Lung (tissue), 12 donors: ENCODE measurements around the gene GALNT10. TPM values are rescaled to one million over a fixed set of nuclear protein-coding genes. Genes with fewer than 3 reads are reported as not detected.

ENCODE experiments used
- ATAC-seq: fragments of 200-7000 bp; cut with Tn5 transposase; one replicate; pipeline ENCODE4 v1.9.1; 2020; ENCODE audit warnings: moderate number of reproducible peaks; ENCODE audit not compliant: insufficient read depth, low FRiP score
- DNase-seq, 3 donors: peaks; one replicate each; pipeline ENCODE4 v3.0.0-alpha.2; 2013 to 2017
- H3K27ac ChIP-seq, 2 donors: one replicate each; pipeline ENCODE4 v1.5.1; 2013; ENCODE audit warnings: mild to moderate bottlenecking in 2 of 2, moderate library complexity in 2 of 2, control low read depth in 1 of 2, inconsistent platforms in 1 of 2, low read depth in 1 of 2, low read length in 1 of 2
- H3K27me3 ChIP-seq, 3 donors: one replicate each; pipeline ENCODE4 v1.5.1; 2013; ENCODE audit warnings: low read length in 2 of 3; ENCODE audit not compliant: control insufficient read depth in 3 of 3, insufficient read depth in 3 of 3
- H3K36me3 ChIP-seq, 4 donors: one replicate each; pipeline ENCODE4 v1.5.1; 2013; ENCODE audit warnings: low read length in 4 of 4, mild to moderate bottlenecking in 1 of 4, moderate library complexity in 1 of 4; ENCODE audit not compliant: control insufficient read depth in 4 of 4, insufficient read depth in 4 of 4
- H3K4me1 ChIP-seq, 5 donors: one replicate each; pipeline ENCODE4 v1.5.1; 2013; ENCODE audit warnings: low read length in 5 of 5, mild to moderate bottlenecking in 2 of 5, moderate library complexity in 1 of 5; ENCODE audit not compliant: control insufficient read depth in 5 of 5, insufficient read depth in 5 of 5
- H3K4me3 ChIP-seq: one replicate; pipeline ENCODE4 v1.5.1; 2013; ENCODE audit warnings: mild to moderate bottlenecking, control low read depth, moderate library complexity
- H3K9ac ChIP-seq, 2 donors: one replicate each; pipeline ENCODE4 v1.5.1; 2013; ENCODE audit warnings: low read length in 2 of 2, control low read depth in 1 of 2; ENCODE audit not compliant: insufficient read depth in 1 of 2
- H3K9me3 ChIP-seq, 4 donors: one replicate each; pipeline ENCODE4 v1.5.1; 2013; ENCODE audit warnings: low read length in 3 of 4, mild to moderate bottlenecking in 1 of 4, moderate library complexity in 1 of 4; ENCODE audit not compliant: control insufficient read depth in 4 of 4, insufficient read depth in 3 of 4
- CTCF ChIP-seq: IDR thresholded peaks from 2 replicates; pipeline ENCODE4 v1.5.1; 2012; ENCODE audit warnings: mild to moderate bottlenecking; ENCODE audit errors: control extremely low read depth, extremely low read depth
- WGBS, 2 donors: extraction: QIAGEN DNeasy Blood & Tissue Kit; methylation state at CpG; one replicate each; pipeline ENCODE4 v1.1.7; 2013; 5-methylcytosine and 5-hydroxymethylcytosine counted together
- polyA plus RNA-seq, 2 donors: library from polyadenylated mRNA; stranded (reverse); fragments of 200-250 nt; gene quantifications; one replicate each; pipeline ENCODE4 v1.2.1, GENCODE V29; 2013
- total RNA-seq, 2 donors: library from RNA; depleted of rRNA in 1 of 2; stranded (reverse); fragments of >200 nt in 1 of 2; gene quantifications; one replicate each; pipeline ENCODE4 v1.2.1, GENCODE V29; 2014 to 2021
- donor health status: control.
- donor health status: control.
- donor health status: Bipolar disorder and iron deficiency.
- donor health status: healthy.
- donor health status: DM: yes; HTN: yes; CAD: no.

GALNT10 gene
- total and polyA plus RNA-seq, 4 donors, result 9.0 to 70.2 (median 22.0) TPM

DNA sequence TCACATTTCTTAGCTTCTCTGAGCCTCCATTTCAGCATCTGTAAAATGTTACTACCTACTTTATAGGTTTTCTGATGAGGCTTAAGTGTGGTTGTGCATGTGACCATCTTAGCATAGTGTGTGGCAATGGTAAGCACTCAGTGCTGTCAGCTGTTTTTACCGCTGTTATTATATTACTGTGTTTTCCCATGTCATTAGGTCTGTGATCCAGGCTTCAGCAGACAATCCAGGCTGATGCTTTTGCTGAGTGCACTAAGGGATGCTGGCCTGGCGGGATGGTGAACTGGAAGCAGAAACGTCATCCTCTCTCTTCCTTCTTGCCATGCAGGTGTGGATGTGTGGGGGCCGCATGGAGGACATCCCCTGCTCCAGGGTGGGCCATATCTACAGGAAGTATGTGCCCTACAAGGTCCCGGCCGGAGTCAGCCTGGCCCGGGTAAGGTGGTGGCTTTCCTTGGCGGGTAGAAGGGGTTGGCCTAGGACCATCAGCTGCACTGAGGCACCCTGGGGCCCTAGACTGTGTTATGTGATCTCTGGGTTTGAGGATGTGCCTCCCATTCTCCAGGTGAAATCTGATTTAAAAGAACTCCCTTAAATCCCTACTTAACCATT lies 213.3 kb downstream of the GALNT10 start:
- ATAC-seq, result no peak
- no peak overlapping the region for H3K27ac ChIP-seq
- TF ChIP-seq CTCF, result no peak
- H3K27me3 ChIP-seq, result no peaks in the 10 kb centered on the region
- no peak overlapping the region for H3K9ac ChIP-seq
- no peak overlapping the region for H3K4me3 ChIP-seq
- peaks cover 0 to 17% (median 2%) of the 10 kb centered on the region in 5 donors for H3K4me1 ChIP-seq
- H3K36me3 ChIP-seq, result peaks cover 0 to 5% (median 0%) of the 10 kb centered on the region in 4 donors
- DNase-seq, result no peak
- WGBS, 2 donors, result 89 to 95% methylated on average over 8 of the region's 8 CpGs
- no peaks in the 10 kb centered on the region for H3K9me3 ChIP-seq

- no peaks in the 10 kb centered on the region for H3K27me3 ChIP-seq
- no peak overlapping the region for H3K27ac ChIP-seq
- WGBS, 2 donors, result 7 to 8% methylated on average over 37 of the region's 37 CpGs
- no peaks in the 10 kb centered on the region for H3K9me3 ChIP-seq
- ATAC-seq, result peak; percentile 95
- no peak overlapping the region for H3K9ac ChIP-seq
- TF ChIP-seq CTCF, result peak; percentile 80
- no peak overlapping the region for H3K4me3 ChIP-seq
- H3K36me3 ChIP-seq, result peaks cover 0 to 3% (median 0%) of the 10 kb centered on the region in 4 donors
- DNase-seq, result peak; percentile 84 to 85 (median 84)
- peaks cover 0 to 17% (median 2%) of the 10 kb centered on the region in 5 donors for H3K4me1 ChIP-seq
Observed at GRCh38 chr5:154405078-154405792, 214.7 kb downstream of the GALNT10 start.

DNA sequence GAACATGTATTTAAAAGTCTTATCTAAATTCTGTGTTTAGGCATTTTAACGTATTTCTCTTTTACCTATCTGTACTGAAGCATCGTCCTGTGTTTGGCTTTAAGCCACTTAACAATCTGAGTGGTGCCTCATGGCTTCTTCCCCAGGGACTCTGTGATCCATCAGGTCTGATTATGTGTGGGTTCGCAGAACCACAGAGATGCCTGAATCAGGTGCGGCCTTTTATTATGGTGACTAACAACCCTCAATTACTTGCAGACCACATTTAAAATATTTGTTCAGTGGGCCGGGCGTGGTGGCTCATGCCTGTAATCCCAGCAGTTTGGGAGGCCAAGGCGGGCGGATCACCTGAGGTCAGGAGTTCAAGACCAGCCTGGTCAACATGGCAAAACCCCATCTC lies 215.7 kb downstream of the GALNT10 start:
- 94 to 98% methylated on average over 7 to 8 of the region's 8 CpGs for WGBS, 2 donors
- no peak overlapping the region for H3K27ac ChIP-seq
- H3K4me3 ChIP-seq, result no peak overlapping the region
- no peak for TF ChIP-seq CTCF
- H3K9me3 ChIP-seq, result no peaks in the 10 kb centered on the region
- peaks cover 0 to 17% (median 2%) of the 10 kb centered on the region in 5 donors for H3K4me1 ChIP-seq
- H3K36me3 ChIP-seq, result peaks cover 0 to 9% (median 0%) of the 10 kb centered on the region in 4 donors
- ATAC-seq (no peak), DNase-seq (no peak)
- no peaks in the 10 kb centered on the region for H3K27me3 ChIP-seq
- no peak overlapping the region for H3K9ac ChIP-seq
